ENCODE measurements around the gene OTOP1.
A peak's percentile ranks its signal among the peaks of the same experiment; 100 is the strongest.

- TF ChIP-seq POLR2A (IDR thresholded peaks at IDR 0.05) = no peak
- TF ChIP-seq CTCF (IDR thresholded peaks at IDR 0.05) = peak in 3 of 5 experiments; percentile 6 to 35 (median 33)
Measured at GRCh38 chr4:4260185-4260751, 33.5 kb upstream of the OTOP1 start.
